ENCODE results near the gene COBL.
A peak's percentile ranks its signal among the peaks of the same experiment; 100 is the strongest.

Gene COBL

GRCh38 chr7:51038573-51038972 lies 278.0 kb downstream of the COBL start:
- in situ Hi-C loops (cut with HindIII; ENCODE audit: low sequenced_read_pairs): no loop called here
- no peak for DNase-seq (ENCODE audit: low read depth)
- TF ChIP-seq CTCF (IDR thresholded peaks at IDR 0.05; ENCODE audit: low read depth, low read length, missing control alignments): no peak
- no peak overlapping the region for H3K4me3 ChIP-seq (ENCODE audit: low read depth, low read length)

- H3K4me3 ChIP-seq (ENCODE audit: low read depth, low read length): no peak overlapping the region
- DNase-seq (ENCODE audit: low read depth): no peak
- in situ Hi-C loops (cut with HindIII; ENCODE audit: low sequenced_read_pairs): no loop called here
- no peak for TF ChIP-seq CTCF (IDR thresholded peaks at IDR 0.05; ENCODE audit: low read depth, low read length, missing control alignments)
These were observed 280.9 kb downstream of the COBL start for GRCh38 chr7:51035716-51036115.

GRCh38 chr7:51034521-51035264 lies 281.9 kb downstream of the COBL start:
- in situ Hi-C loops (cut with HindIII; ENCODE audit: low sequenced_read_pairs): no loop called here
- no peak for TF ChIP-seq CTCF (IDR thresholded peaks at IDR 0.05; ENCODE audit: low read depth, low read length, missing control alignments)
- peak; percentile 79 for DNase-seq (ENCODE audit: low read depth)
- no peak overlapping the region for H3K4me3 ChIP-seq (ENCODE audit: low read depth, low read length)

- no peak for TF ChIP-seq CTCF (IDR thresholded peaks at IDR 0.05; ENCODE audit: low read depth, low read length, missing control alignments)
- no peak for DNase-seq (ENCODE audit: low read depth)
- no peak overlapping the region for H3K4me3 ChIP-seq (ENCODE audit: low read depth, low read length)
- in situ Hi-C loops (cut with HindIII; ENCODE audit: low sequenced_read_pairs): no loop called here
These were observed 282.7 kb downstream of the COBL start for GRCh38 chr7:51033727-51034520.

- TF ChIP-seq CTCF (IDR thresholded peaks at IDR 0.05; ENCODE audit: low read depth, low read length, missing control alignments): no peak
- DNase-seq (ENCODE audit: low read depth): no peak
- no peak overlapping the region for H3K4me3 ChIP-seq (ENCODE audit: low read depth, low read length)
- in situ Hi-C loops (cut with HindIII; ENCODE audit: low sequenced_read_pairs): no loop called here
These were observed 284.7 kb downstream of the COBL start for GRCh38 chr7:51031791-51032515.

- DNase-seq (ENCODE audit: low read depth): no peak
- in situ Hi-C loops (cut with HindIII; ENCODE audit: low sequenced_read_pairs): no loop called here
- no peak overlapping the region for H3K4me3 ChIP-seq (ENCODE audit: low read depth, low read length)
- no peak for TF ChIP-seq CTCF (IDR thresholded peaks at IDR 0.05; ENCODE audit: low read depth, low read length, missing control alignments)
These were observed 285.4 kb downstream of the COBL start for GRCh38 chr7:51031216-51031615.
